Upper lobe of left lung (tissue), 6 donors: ENCODE results near the gene SNX30. TPM values are rescaled to one million over a fixed set of nuclear protein-coding genes. Genes with fewer than 3 reads are reported as not detected.

Source experiments
- ATAC-seq, 2 donors: fragments of 200-7000 bp; cut with Tn5 transposase; one replicate each; pipeline ENCODE4 v1.9.1; 2022; ENCODE audit warnings: mild to moderate bottlenecking in 2 of 2, moderate library complexity in 2 of 2; ENCODE audit not compliant: low FRiP score in 2 of 2
- DNase-seq, 2 donors: peaks; one replicate each; pipeline ENCODE4 v3.0.0-alpha.2; 2019 to 2020
- H3K27ac ChIP-seq, 4 donors: fragments of 200-600 bp; sonication (generic); one replicate each; pipeline ENCODE4 v1.5.1; 2016 to 2019
- H3K27me3 ChIP-seq, 4 donors: fragments of 200-600 bp; sonication (generic); one replicate each; pipeline ENCODE4 v1.5.1; 2017 to 2019
- H3K36me3 ChIP-seq, 4 donors: fragments of 200-600 bp; sonication (generic); one replicate each; pipeline ENCODE4 v1.5.1; 2016 to 2019
- H3K4me1 ChIP-seq, 4 donors: fragments of 200-600 bp; sonication (generic); one replicate each; pipeline ENCODE4 v1.5.1; 2018 to 2019
- H3K4me3 ChIP-seq, 4 donors: fragments of 200-600 bp; sonication (generic); one replicate each; pipeline ENCODE4 v1.5.1; 2017 to 2019; ENCODE audit warnings: mild to moderate bottlenecking in 2 of 4, moderate library complexity in 1 of 4
- H3K9me3 ChIP-seq, 4 donors: fragments of 200-600 bp; sonication (generic); one replicate each; pipeline ENCODE4 v1.5.1; 2018 to 2019
- EP300 ChIP-seq, 4 donors: sonication (generic); formaldehyde crosslinking; IDR thresholded peaks; one replicate each; pipeline ENCODE4 v1.5.1; 2017; ENCODE audit warnings: antibody characterized with exemption in 4 of 4, control low read depth in 2 of 4
- POLR2A ChIP-seq, 4 donors: fragments of 450-650 bp; IDR thresholded peaks; one replicate each; pipeline ENCODE4 v1.5.1; 2016 to 2017; ENCODE audit warnings: antibody characterized with exemption in 4 of 4, mild to moderate bottlenecking in 2 of 4
- POLR2AphosphoS5 ChIP-seq, 2 donors: sonication (generic); formaldehyde crosslinking; IDR thresholded peaks; one replicate each; pipeline ENCODE4 v1.5.1; 2017; ENCODE audit warnings: antibody characterized with exemption in 2 of 2
- WGBS, 2 donors: methylation state at CpG; one replicate each; pipeline ENCODE4 v1.1.5; 2017 to 2018; 5-methylcytosine and 5-hydroxymethylcytosine counted together
- total RNA-seq, 6 donors: library from RNA; depleted of rRNA in 4 of 6; stranded (reverse); fragments of >200 nt in 4 of 6; gene quantifications; one replicate each; pipeline versions ENCODE4 v1.1.0 to v1.2.1, GENCODE V29; 2016 to 2021
- TF ChIP-seq, protein P1 (sequence below), 6 experiments: fragments of 450-650 bp in 4 of 6; fragments of 200-600 bp in 2 of 6; sonication (generic) in 2 of 6; IDR thresholded peaks; one replicate each; pipeline ENCODE4 v1.5.1; 2016 to 2019; ENCODE audit warnings: antibody characterized with exemption in 6 of 6
- donor health status: DM: no; HTN: no; CAD: no; lungs with moderate emphysema.
- donor health status: DM: no; HTN: yes; CAD: no; lungs with severe emphysema.

SNX30 gene
- total RNA-seq, 6 donors from 2014 or later, result 46.9 to 80.1 (median 72.2) TPM

GRCh38 chr9:112820881-112821280 is 70.3 kb downstream of the SNX30 start:
- TF ChIP-seq POLR2A (IDR thresholded peaks at IDR 0.05) (no peak), EP300 (IDR thresholded peaks at IDR 0.05) (no peak), POLR2AphosphoS5 (IDR thresholded peaks at IDR 0.05) (no peak)
- TF ChIP-seq, protein P1, sequence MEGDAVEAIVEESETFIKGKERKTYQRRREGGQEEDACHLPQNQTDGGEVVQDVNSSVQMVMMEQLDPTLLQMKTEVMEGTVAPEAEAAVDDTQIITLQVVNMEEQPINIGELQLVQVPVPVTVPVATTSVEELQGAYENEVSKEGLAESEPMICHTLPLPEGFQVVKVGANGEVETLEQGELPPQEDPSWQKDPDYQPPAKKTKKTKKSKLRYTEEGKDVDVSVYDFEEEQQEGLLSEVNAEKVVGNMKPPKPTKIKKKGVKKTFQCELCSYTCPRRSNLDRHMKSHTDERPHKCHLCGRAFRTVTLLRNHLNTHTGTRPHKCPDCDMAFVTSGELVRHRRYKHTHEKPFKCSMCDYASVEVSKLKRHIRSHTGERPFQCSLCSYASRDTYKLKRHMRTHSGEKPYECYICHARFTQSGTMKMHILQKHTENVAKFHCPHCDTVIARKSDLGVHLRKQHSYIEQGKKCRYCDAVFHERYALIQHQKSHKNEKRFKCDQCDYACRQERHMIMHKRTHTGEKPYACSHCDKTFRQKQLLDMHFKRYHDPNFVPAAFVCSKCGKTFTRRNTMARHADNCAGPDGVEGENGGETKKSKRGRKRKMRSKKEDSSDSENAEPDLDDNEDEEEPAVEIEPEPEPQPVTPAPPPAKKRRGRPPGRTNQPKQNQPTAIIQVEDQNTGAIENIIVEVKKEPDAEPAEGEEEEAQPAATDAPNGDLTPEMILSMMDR (IDR thresholded peaks at IDR 0.05), result no peak
- no peak for DNase-seq
- H3K36me3 ChIP-seq, result peaks cover 0 to 5% (median 0%) of the 10 kb centered on the region in 4 donors
- no peak for ATAC-seq
- no peaks in the 10 kb centered on the region for H3K9me3 ChIP-seq
- peaks cover 10 to 31% (median 20%) of the 10 kb centered on the region in 4 donors for H3K4me1 ChIP-seq
- WGBS, 2 donors, result 82 to 83% methylated on average over 4 of the region's 4 CpGs
- H3K4me3 ChIP-seq, result no peak overlapping the region
- no peak overlapping the region for H3K27ac ChIP-seq
- H3K27me3 ChIP-seq, result no peaks in the 10 kb centered on the region

- no peak overlapping the region for H3K27ac ChIP-seq
Measured at GRCh38 chr9:112822618-112823017, 72.1 kb downstream of the SNX30 start.

DNA sequence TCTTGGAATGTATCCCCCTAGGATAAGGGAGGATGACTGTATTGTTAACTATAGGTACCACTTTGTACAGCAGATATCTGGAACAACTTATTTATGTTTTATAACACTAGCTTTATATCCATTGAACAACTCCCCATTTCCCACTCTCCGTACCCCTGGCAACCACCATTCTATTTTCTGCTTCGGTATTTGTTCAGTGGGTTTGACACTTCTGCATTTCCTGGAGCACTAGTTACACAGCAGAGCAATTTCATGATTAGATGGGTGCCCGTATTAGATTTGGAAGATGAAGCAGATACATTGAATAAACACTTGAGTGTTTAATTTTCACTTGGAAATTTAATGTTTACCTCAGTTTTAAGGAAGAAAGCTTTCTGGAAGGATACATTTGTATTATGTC is 72.7 kb downstream of the SNX30 start:
- ATAC-seq, result no peak
- DNase-seq, result no peak
- H3K4me3 ChIP-seq, result no peak overlapping the region
- TF ChIP-seq POLR2AphosphoS5 (IDR thresholded peaks at IDR 0.05), result no peak
- no peak for TF ChIP-seq POLR2A (IDR thresholded peaks at IDR 0.05)
- no peak for TF ChIP-seq EP300 (IDR thresholded peaks at IDR 0.05)
- TF ChIP-seq, protein P1 (IDR thresholded peaks at IDR 0.05), result no peak
- 52 to 57% methylated on average over 3 of the region's 3 CpGs for WGBS, 2 donors
- peaks cover 4 to 12% (median 7%) of the 10 kb centered on the region in 4 donors for H3K4me1 ChIP-seq
- no peaks in the 10 kb centered on the region for H3K27me3 ChIP-seq
- H3K9me3 ChIP-seq, result no peaks in the 10 kb centered on the region
- peaks cover 0 to 2% (median 0%) of the 10 kb centered on the region in 4 donors for H3K36me3 ChIP-seq
- peak overlapping the region in 1 of 4 donors; percentile 12 for H3K27ac ChIP-seq

More at GRCh38 chr9:112822618-112823017, 72.1 kb downstream of the SNX30 start:
- 58 to 72% methylated on average over 3 of the region's 3 CpGs for WGBS, 2 donors
- TF ChIP-seq EP300 (IDR thresholded peaks at IDR 0.05) (no peak), POLR2AphosphoS5 (IDR thresholded peaks at IDR 0.05) (no peak), POLR2A (IDR thresholded peaks at IDR 0.05) (no peak)
- TF ChIP-seq, protein P1 (IDR thresholded peaks at IDR 0.05), result no peak
- Histone ChIP-seq H3K4me1 (peaks cover 4 to 16% (median 8%) of the 10 kb centered on the region in 4 donors), H3K9me3 (no peaks in the 10 kb centered on the region), H3K36me3 (peaks cover 0 to 5% (median 0%) of the 10 kb centered on the region in 4 donors), H3K4me3 (no peak overlapping the region), H3K27me3 (no peaks in the 10 kb centered on the region)
- no peak for DNase-seq
- no peak for ATAC-seq

GRCh38 chr9:112831281-112831851 is 80.8 kb downstream of the SNX30 start:
- WGBS, 2 donors, result 34 to 48% methylated on average over 5 of the region's 5 CpGs
- no peaks in the 10 kb centered on the region for H3K9me3 ChIP-seq
- H3K36me3 ChIP-seq, result peaks cover 0 to 8% (median 1%) of the 10 kb centered on the region in 4 donors
- no peak overlapping the region for H3K4me3 ChIP-seq
- no peak for TF ChIP-seq POLR2A (IDR thresholded peaks at IDR 0.05)
- peak in 1 of 2 donors; percentile 64 for TF ChIP-seq POLR2AphosphoS5 (IDR thresholded peaks at IDR 0.05)
- peak in 3 of 4 donors; percentile 61 to 92 (median 66) for TF ChIP-seq EP300 (IDR thresholded peaks at IDR 0.05)
- peaks cover 11 to 35% (median 26%) of the 10 kb centered on the region in 4 donors for H3K4me1 ChIP-seq
- H3K27me3 ChIP-seq, result no peaks in the 10 kb centered on the region
- peak; percentile 90 to 93 for ATAC-seq
- peak overlapping the region; percentile 42 to 81 (median 70) for H3K27ac ChIP-seq
- DNase-seq, result peak in 1 of 2 donors; percentile 86

- H3K36me3 ChIP-seq, result peaks cover 0 to 14% (median 4%) of the 10 kb centered on the region in 4 donors
- no peak overlapping the region for H3K4me3 ChIP-seq
- WGBS, 2 donors, result 51 to 75% methylated on average over 3 of the region's 3 CpGs
- peaks cover 11 to 37% (median 26%) of the 10 kb centered on the region in 4 donors for H3K4me1 ChIP-seq
- no peak for ATAC-seq
- H3K9me3 ChIP-seq, result no peaks in the 10 kb centered on the region
- DNase-seq, result no peak
- peak overlapping the region; percentile 42 to 81 (median 70) for H3K27ac ChIP-seq
- H3K27me3 ChIP-seq, result no peaks in the 10 kb centered on the region
- TF ChIP-seq, protein P1 (IDR thresholded peaks at IDR 0.05), result no peak
- TF ChIP-seq POLR2AphosphoS5 (IDR thresholded peaks at IDR 0.05), result no peak
- TF ChIP-seq POLR2A (IDR thresholded peaks at IDR 0.05), result no peak
- TF ChIP-seq EP300 (IDR thresholded peaks at IDR 0.05), result no peak
Measured at GRCh38 chr9:112831969-112832368, 81.4 kb downstream of the SNX30 start.
